Measurements from ENCODE around the gene MINK1. TPM values are rescaled to one million over a fixed set of nuclear protein-coding genes. Genes with fewer than 3 reads are reported as not detected.

Gene MINK1
- total and polyA plus RNA-seq, 2 of the 8 experiments (the other 6 are each of a cell fraction or from before 2014, with no cell fraction given) = 26.9 to 77.7 TPM

DNA sequence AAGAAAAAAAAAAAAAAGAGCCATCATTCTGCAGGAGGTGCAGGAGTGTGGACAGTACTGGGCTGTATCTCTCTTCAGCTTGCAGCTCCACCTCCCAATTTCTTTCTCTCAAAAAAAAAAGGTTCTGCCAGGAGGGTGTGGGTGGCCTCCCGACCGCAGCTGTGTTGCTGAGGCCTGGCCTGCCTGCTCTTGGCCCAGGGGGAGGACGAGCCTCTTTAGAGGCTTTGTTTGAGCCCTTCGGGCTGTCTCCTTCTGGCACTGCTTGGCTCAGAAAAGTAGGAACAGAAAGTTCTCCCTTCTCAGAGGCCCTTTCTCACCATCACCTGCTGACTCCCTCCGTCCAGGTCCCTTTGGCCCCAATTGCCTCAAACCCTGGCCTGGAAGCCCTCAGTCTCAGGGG lies 43.9 kb downstream of the MINK1 start:
- no peak overlapping the region for H2BK20ac ChIP-seq (ENCODE audit: low read length)
- CTCF ChIA-PET (ENCODE audit: partially characterized antibody) = interaction anchor here (0.8 to 1.8 kb wide), 4 partner anchors 39 to 144 kb away, joined by 3 to 7 read pairs (median 4); no protein-coding TSS in a partner anchor
- no peak overlapping the region for H4K91ac ChIP-seq (replicated peaks; ENCODE audit: insufficient read length, low read length)
- no peak overlapping the region for H2BK15ac ChIP-seq (ENCODE audit: low read length)
- no peak overlapping the region for H2BK12ac ChIP-seq (ENCODE audit: low read depth, low read length)
- no peak overlapping the region for H3K23ac ChIP-seq (ENCODE audit: insufficient read length)
- POLR2A ChIA-PET (ENCODE audit: partially characterized antibody) = interaction anchor here (1.2 to 2.1 kb wide), 2 partner anchors 30 to 88 kb away, joined by 3 to 4 read pairs; partner anchors contain the start of gene GLTPD2
- peaks cover 0 to 2% of the 10 kb centered on the region in 2 experiments; a peak in 1 of 4 replicates for H3K79me2 ChIP-seq (ENCODE audit: control insufficient read depth in 1 of 2, insufficient read depth in 2 of 2, low read length in 2 of 2)
- no peak overlapping the region for H3K4ac ChIP-seq (replicated peaks; ENCODE audit: insufficient read length, low read depth, low read length)
- H2AK5ac ChIP-seq (ENCODE audit: low read depth, low read length) = no peak overlapping the region
- H3K56ac ChIP-seq (replicated peaks; ENCODE audit: insufficient read length, low read depth, low read length) = no peak overlapping the region
- H2BK120ac ChIP-seq (replicated peaks; ENCODE audit: low read depth, low read length) = no peak overlapping the region
- H4K20me1 ChIP-seq (replicated peaks in 1 of 2; ENCODE audit: control insufficient read depth in 1 of 2, insufficient read depth in 2 of 2, low read length in 2 of 2) = no peaks in the 10 kb centered on the region
- no peak overlapping the region for H3K14ac ChIP-seq (ENCODE audit: insufficient read length)
- WGBS, 2 experiments (ENCODE audit: extremely low coverage in 1 of 2, insufficient coverage in 1 of 2, insufficient read length in 1 of 2, insufficient replicate concordance in 2 of 2, low coverage in 1 of 2, low lambda C conversion rate in 2 of 2, missing lambda C conversion rate in 1 of 2) = 100% methylated on average over 5 of the region's 5 CpGs; no CpG with 5 or more reads in 1 of the 2 experiments
- no peak overlapping the region for H3K4me3 ChIP-seq (ENCODE audit: extremely low read depth in 1 of 4, insufficient read depth in 2 of 4, low read depth in 3 of 4, low read length in 4 of 4)
- no peak overlapping the region for H3K18ac ChIP-seq (ENCODE audit: extremely low read depth, low read length)
- H2AFZ ChIP-seq (ENCODE audit: low read length) = no peak overlapping the region
- no peak overlapping the region for H3K9ac ChIP-seq (replicated peaks in 1 of 4; ENCODE audit: extremely low read depth in 1 of 4, low read depth in 3 of 4, low read length in 3 of 4)
- peaks cover 3% of the 10 kb centered on the region; the same call in 1 of the 2 replicates for H3K79me1 ChIP-seq (ENCODE audit: low read depth, low read length)
- no peak for TF ChIP-seq TAF1 (IDR thresholded peaks at IDR 0.05; ENCODE audit: low read depth, low read length)
- TF ChIP-seq JUN (IDR thresholded peaks at IDR 0.05; ENCODE audit: low read depth, low read length) = no peak
- TF ChIP-seq PHF8 (conservative IDR thresholded peaks at IDR 0.05; ENCODE audit: low read depth, low read length) = no peak
- no peak for TF ChIP-seq NRF1 (IDR thresholded peaks at IDR 0.05; ENCODE audit: low read depth, low read length)
- DNase-seq (ENCODE audit: low read depth in 1 of 2, low spot score in 2 of 2) (no peak), FAIRE-seq (no peak)
- H3K4me1 ChIP-seq (replicated peaks in 1 of 4; ENCODE audit: control insufficient read depth in 3 of 4, insufficient read depth in 4 of 4, low read length in 3 of 4) = peaks cover 0 to 9% (median 6%) of the 10 kb centered on the region in 4 experiments; a peak in 6 of 7 replicates
- H4K5ac ChIP-seq (ENCODE audit: insufficient read length, low read depth, low read length) = no peak overlapping the region
- no peak overlapping the region for H4K8ac ChIP-seq (ENCODE audit: extremely low read depth, insufficient read depth, low read length)
- H3K4me2 ChIP-seq (ENCODE audit: insufficient read depth in 1 of 2, low read depth in 2 of 2, low read length in 2 of 2) = no peak overlapping the region
- no peaks in the 10 kb centered on the region for H3K9me3 ChIP-seq (ENCODE audit: insufficient read depth in 2 of 2, low read depth in 1 of 2, low read length in 1 of 2)
- H2BK5ac ChIP-seq (ENCODE audit: low read depth, low read length) = no peak overlapping the region
- H3K36me3 ChIP-seq (ENCODE audit: control insufficient read depth in 2 of 4, insufficient read depth in 4 of 4, low read length in 3 of 4) = no peaks in the 10 kb centered on the region; a peak in 1 of 8 replicates
- no peak overlapping the region for H3K27ac ChIP-seq (ENCODE audit: low read depth, low read length)
- no peaks in the 10 kb centered on the region for H3K27me3 ChIP-seq (replicated peaks in 1 of 4; ENCODE audit: control insufficient read depth in 3 of 4, extremely low read depth in 1 of 4, insufficient read depth in 3 of 4, low read length in 3 of 4)
- no peaks in the 10 kb centered on the region for H3K23me2 ChIP-seq (ENCODE audit: low read depth, low read length)
